Panc1 (cell line): Measurements from ENCODE around the gene GOSR1. TPM values are rescaled to one million over a fixed set of nuclear protein-coding genes. Genes with fewer than 3 reads are reported as not detected.

ENCODE experiments used
- ATAC-seq: fragments of 200-7000 bp; cut with Tn5 transposase; 2 replicates; pipeline ENCODE4 v1.9.1; 2020; ENCODE audit warnings: mild to moderate bottlenecking, moderate library complexity
- BruUV-seq: library from RNA; stranded (reverse); fragments of 400-500 nt; replicated peaks from 2 replicates; lab custom pipeline; 2021; lab: Mats Ljungman, UMichigan
- CTCF ChIA-PET: fragments of 300-600 bp; sonication (Branson Sonifier 250); formaldehyde crosslinking; loops from one replicate; lab custom pipeline; 2022; ENCODE audit warnings: antibody characterized with exemption; lab: Charles Lee
- POLR2A ChIA-PET: fragments of 300-600 bp; sonication (Branson Sonifier 250); formaldehyde crosslinking; loops from one replicate; lab custom pipeline; 2022; ENCODE audit warnings: antibody characterized with exemption; lab: Charles Lee
- DNase-seq: peaks from one replicate; pipeline ENCODE4 v3.0.0-alpha.2; 2010; ENCODE audit warnings: low read depth, low spot score
- H3K27ac ChIP-seq: 2 replicates; pipeline ENCODE4 v1.5.1; 2011; ENCODE audit warnings: mild to moderate bottlenecking, low read length, inconsistent platforms
- H3K27me3 ChIP-seq: fragments of 200-500 bp; sonication (Bioruptor generic); 2 replicates; pipeline ENCODE4 v1.6.0; 2014; ENCODE audit warnings: low read length, inconsistent platforms; ENCODE audit not compliant: control insufficient read depth, insufficient read depth
- H3K36me3 ChIP-seq: fragments of 200-500 bp; sonication (Bioruptor generic); 2 replicates; pipeline ENCODE4 v1.5.1; 2014; ENCODE audit warnings: inconsistent platforms, mild to moderate bottlenecking, low read length, moderate library complexity; ENCODE audit not compliant: control insufficient read depth, insufficient read depth
- H3K4me1 ChIP-seq: 2 replicates; pipeline ENCODE4 v1.5.1; 2011; ENCODE audit warnings: inconsistent platforms, mild to moderate bottlenecking, low read length, moderate library complexity; ENCODE audit not compliant: control insufficient read depth, insufficient read depth
- H3K4me3 ChIP-seq, 2 experiments: 2 replicates each; pipeline ENCODE4 v1.5.1; 2011 to 2012; ENCODE audit warnings: low read depth in 2 of 2, low read length in 2 of 2, mild to moderate bottlenecking in 2 of 2, inconsistent platforms in 1 of 2, moderate library complexity in 1 of 2
- H3K9me3 ChIP-seq: fragments of 200-500 bp; sonication (Bioruptor generic); 2 replicates; pipeline ENCODE4 v1.5.1; 2014; ENCODE audit warnings: low read depth, mild to moderate bottlenecking, inconsistent platforms, low read length, moderate library complexity; ENCODE audit not compliant: control insufficient read depth, insufficient read depth
- POLR2AphosphoS5 ChIP-seq: IDR thresholded peaks from 2 replicates; pipeline ENCODE4 v1.6.1; 2012; ENCODE audit warnings: mild to moderate bottlenecking, low read depth, low read length, moderate library complexity
- SIN3A ChIP-seq: IDR thresholded peaks from 2 replicates; pipeline ENCODE4 v1.6.1; 2012; ENCODE audit warnings: low read depth, mild to moderate bottlenecking, low read length, moderate library complexity, borderline replicate concordance; ENCODE audit not compliant: insufficient read depth
- TCF7L2 ChIP-seq: IDR thresholded peaks from 2 replicates; pipeline ENCODE4 v1.6.1; 2011; ENCODE audit warnings: mild to moderate bottlenecking, low read depth, low read length, inconsistent platforms
- in situ Hi-C: cut with HindIII; loops from 2 replicates; pipeline ENCODE4 v1.10.0; 2016; ENCODE audit warnings: low sequenced_read_pairs, low pct_unique_long_range_greater_than_20kb
- intact Hi-C: fragments of 100-400 bp; cut with micrococcal nuclease; formaldehyde crosslinking; loops from one replicate; pipeline ENCODE4 v1.10.0; 2022; ENCODE audit not compliant: unreplicated experiment
- total RNA-seq: library from RNA; stranded (reverse); gene quantifications from one replicate; pipeline ENCODE4 v1.2.1, GENCODE V29; 2021; ENCODE audit not compliant: unreplicated experiment
- TF ChIP-seq, protein P1 (sequence below): fragments of 450-650 bp; IDR thresholded peaks from 2 replicates; pipeline ENCODE4 v1.5.1; 2017; ENCODE audit warnings: mild to moderate bottlenecking
- TF ChIP-seq, protein P2 (sequence below), 2 experiments: IDR thresholded peaks; 2 replicates each; pipeline ENCODE4 v1.6.1; 2011 to 2012; ENCODE audit warnings: low read depth in 2 of 2, control low read depth in 1 of 2, low read length in 1 of 2, mild to moderate bottlenecking in 1 of 2, moderate library complexity in 1 of 2; ENCODE audit not compliant: insufficient read depth in 1 of 2

The GOSR1 gene
- total RNA-seq, 1 experiment from 2014 or later, result 68.0 TPM

DNA sequence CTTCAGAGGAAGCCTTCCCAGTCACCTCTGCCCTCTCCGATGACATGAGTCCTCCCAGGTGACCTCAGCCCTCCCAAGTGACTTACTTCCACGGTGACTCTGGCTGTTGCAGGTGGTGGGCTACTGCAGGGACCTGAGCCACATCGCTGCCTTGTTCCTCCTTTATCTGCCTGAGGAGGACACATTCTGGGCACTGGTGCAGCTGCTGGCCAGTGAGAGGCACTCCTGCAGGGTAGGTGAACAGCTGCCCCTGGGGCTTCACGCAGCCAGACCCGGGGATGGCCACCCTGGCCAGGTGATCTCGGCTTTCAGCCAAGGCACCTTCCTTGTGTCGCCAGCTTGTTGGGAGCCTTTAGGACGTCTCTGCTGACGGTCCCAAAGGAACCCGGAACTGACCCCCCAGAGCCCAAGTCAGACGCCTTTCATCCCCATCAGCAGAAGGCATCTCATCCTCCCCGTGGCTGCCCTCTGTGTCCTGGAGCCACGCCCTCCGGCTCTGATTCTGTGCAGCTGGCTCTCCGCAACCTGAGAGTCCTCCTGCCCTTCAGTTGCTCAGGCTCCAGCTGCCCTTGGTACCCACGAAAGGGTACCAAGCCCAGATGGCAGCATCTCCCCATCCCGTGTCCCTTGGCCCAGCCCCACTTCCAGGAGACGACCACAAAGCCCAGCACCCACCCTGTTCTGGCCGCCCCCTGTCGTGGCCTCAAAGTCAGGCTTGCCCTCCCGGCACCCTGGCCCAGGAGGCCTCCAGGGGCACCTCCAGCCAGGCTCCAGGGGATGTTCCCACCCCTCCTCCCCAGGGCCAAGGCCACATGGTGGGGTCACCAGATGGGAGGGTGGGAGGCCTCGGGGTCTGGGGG, 81.7 kb downstream of the GOSR1 start:
- H3K27me3 ChIP-seq, result no peaks in the 10 kb centered on the region
- no peak overlapping the region for H3K4me3 ChIP-seq
- TF ChIP-seq POLR2AphosphoS5 (no peak), TCF7L2 (no peak), SIN3A (no peak)
- TF ChIP-seq, protein P1, sequence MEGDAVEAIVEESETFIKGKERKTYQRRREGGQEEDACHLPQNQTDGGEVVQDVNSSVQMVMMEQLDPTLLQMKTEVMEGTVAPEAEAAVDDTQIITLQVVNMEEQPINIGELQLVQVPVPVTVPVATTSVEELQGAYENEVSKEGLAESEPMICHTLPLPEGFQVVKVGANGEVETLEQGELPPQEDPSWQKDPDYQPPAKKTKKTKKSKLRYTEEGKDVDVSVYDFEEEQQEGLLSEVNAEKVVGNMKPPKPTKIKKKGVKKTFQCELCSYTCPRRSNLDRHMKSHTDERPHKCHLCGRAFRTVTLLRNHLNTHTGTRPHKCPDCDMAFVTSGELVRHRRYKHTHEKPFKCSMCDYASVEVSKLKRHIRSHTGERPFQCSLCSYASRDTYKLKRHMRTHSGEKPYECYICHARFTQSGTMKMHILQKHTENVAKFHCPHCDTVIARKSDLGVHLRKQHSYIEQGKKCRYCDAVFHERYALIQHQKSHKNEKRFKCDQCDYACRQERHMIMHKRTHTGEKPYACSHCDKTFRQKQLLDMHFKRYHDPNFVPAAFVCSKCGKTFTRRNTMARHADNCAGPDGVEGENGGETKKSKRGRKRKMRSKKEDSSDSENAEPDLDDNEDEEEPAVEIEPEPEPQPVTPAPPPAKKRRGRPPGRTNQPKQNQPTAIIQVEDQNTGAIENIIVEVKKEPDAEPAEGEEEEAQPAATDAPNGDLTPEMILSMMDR, result no peak
- TF ChIP-seq, protein P2, sequence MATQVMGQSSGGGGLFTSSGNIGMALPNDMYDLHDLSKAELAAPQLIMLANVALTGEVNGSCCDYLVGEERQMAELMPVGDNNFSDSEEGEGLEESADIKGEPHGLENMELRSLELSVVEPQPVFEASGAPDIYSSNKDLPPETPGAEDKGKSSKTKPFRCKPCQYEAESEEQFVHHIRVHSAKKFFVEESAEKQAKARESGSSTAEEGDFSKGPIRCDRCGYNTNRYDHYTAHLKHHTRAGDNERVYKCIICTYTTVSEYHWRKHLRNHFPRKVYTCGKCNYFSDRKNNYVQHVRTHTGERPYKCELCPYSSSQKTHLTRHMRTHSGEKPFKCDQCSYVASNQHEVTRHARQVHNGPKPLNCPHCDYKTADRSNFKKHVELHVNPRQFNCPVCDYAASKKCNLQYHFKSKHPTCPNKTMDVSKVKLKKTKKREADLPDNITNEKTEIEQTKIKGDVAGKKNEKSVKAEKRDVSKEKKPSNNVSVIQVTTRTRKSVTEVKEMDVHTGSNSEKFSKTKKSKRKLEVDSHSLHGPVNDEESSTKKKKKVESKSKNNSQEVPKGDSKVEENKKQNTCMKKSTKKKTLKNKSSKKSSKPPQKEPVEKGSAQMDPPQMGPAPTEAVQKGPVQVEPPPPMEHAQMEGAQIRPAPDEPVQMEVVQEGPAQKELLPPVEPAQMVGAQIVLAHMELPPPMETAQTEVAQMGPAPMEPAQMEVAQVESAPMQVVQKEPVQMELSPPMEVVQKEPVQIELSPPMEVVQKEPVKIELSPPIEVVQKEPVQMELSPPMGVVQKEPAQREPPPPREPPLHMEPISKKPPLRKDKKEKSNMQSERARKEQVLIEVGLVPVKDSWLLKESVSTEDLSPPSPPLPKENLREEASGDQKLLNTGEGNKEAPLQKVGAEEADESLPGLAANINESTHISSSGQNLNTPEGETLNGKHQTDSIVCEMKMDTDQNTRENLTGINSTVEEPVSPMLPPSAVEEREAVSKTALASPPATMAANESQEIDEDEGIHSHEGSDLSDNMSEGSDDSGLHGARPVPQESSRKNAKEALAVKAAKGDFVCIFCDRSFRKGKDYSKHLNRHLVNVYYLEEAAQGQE (IDR thresholded peaks at IDR 0.05; ENCODE audit: insufficient read depth in 1 of 2, low read depth in 2 of 2, low read length in 1 of 2), result no peak
- in situ Hi-C loops (no loop called here), intact Hi-C loops (no loop called here)
- no peak overlapping the region for H3K27ac ChIP-seq
- H3K9me3 ChIP-seq, result no peaks in the 10 kb centered on the region
- no peak for ATAC-seq
- H3K4me1 ChIP-seq, result no peaks in the 10 kb centered on the region
- no peaks in the 10 kb centered on the region for H3K36me3 ChIP-seq
- CTCF ChIA-PET, result no interaction called here
- BruUV-seq, result no TSS peak
- POLR2A ChIA-PET, result no interaction called here
- DNase-seq, result no peak

DNA sequence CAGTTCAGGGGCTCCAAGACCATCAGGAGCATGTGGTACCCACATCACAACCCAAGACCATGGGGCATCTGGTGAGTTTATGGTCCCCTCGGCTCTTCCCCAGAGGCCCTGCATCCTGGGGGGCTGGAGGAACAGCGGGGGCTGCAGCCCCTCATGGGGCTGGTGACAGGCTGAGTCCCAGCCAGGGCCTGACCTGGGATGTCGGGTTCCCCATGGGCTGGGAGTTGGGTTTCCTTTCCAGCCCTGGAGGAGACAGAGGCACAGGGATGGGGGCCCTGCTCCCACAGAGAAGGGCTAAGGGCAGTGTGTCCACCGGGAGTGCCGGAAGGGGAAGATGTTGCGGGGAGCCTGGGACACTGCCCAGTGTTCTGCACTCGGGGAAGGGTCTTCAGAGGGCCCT, 82.4 kb downstream of the GOSR1 start:
- in situ Hi-C loops, result no loop called here
- no TSS peak for BruUV-seq
- POLR2A ChIA-PET, result no interaction called here

More for the DNA sequence above, 82.4 kb downstream of the GOSR1 start:
- H3K27me3 ChIP-seq, result no peaks in the 10 kb centered on the region
- H3K36me3 ChIP-seq, result no peaks in the 10 kb centered on the region
- CTCF ChIA-PET, result no interaction called here
- no peak for ATAC-seq
- no peaks in the 10 kb centered on the region for H3K4me1 ChIP-seq
- no peaks in the 10 kb centered on the region for H3K9me3 ChIP-seq
- no peak overlapping the region for H3K27ac ChIP-seq
- no peak for DNase-seq
- no peak overlapping the region for H3K4me3 ChIP-seq
- TF ChIP-seq TCF7L2 (no peak), POLR2AphosphoS5 (no peak), SIN3A (no peak)
- TF ChIP-seq, protein P1, result no peak
- TF ChIP-seq, protein P2 (IDR thresholded peaks at IDR 0.05; ENCODE audit: insufficient read depth in 1 of 2, low read depth in 2 of 2, low read length in 1 of 2), result no peak
- intact Hi-C loops, result no loop called here
